ENCODE measurements around the gene CDK7. TPM values are rescaled to one million over a fixed set of nuclear protein-coding genes. Genes with fewer than 3 reads are reported as not detected.

The CDK7 gene
- polyA plus RNA-seq, 1 donor (not counting 4 experiments of a cell fraction or from before 2014, with no cell fraction given) = 80.5 TPM

DNA sequence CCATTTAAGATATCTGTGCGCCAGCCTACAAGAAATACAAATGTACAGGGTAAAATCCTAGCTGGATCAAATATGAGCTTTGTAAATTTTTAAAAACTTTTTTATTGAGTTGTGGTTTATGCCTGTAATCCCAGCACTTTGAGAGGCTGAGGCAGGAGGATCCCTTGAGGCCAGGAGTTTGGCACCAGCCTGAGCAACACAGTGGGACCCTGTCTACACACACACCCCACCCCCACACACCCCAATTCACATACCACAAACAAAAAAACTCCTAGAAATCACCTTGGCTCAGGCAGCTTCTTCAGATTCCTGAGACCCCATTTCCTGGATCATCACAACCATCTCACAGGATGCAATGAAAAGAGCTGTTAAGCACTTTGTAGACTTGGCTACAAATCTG, 46.4 kb downstream of the CDK7 start:
- Histone ChIP-seq H2AFZ (ENCODE audit: control insufficient read depth, low read length) (no peak overlapping the region), H3K27ac (ENCODE audit: control insufficient read depth, insufficient read depth, low read length) (no peak overlapping the region), H3K4me2 (ENCODE audit: control insufficient read depth, extremely low read depth, insufficient read depth, low read depth, low read length) (no peak overlapping the region), H3K27me3 (ENCODE audit: control insufficient read depth, extremely low read depth, insufficient read depth, low read length) (no peaks in the 10 kb centered on the region), H3K36me3 (ENCODE audit: control insufficient read depth in 2 of 2, extremely low read depth in 1 of 2, insufficient read depth in 2 of 2, low read length in 2 of 2) (peaks cover 19 to 23% of the 10 kb centered on the region in 2 experiments), H4K20me1 (ENCODE audit: control insufficient read depth, extremely low read depth, insufficient read depth, low read length) (no peaks in the 10 kb centered on the region), H3K9me3 (ENCODE audit: control insufficient read depth, low read depth, low read length) (no peaks in the 10 kb centered on the region), H3K9me1 (ENCODE audit: control insufficient read depth, extremely low read depth, insufficient read depth, low read length) (no peaks in the 10 kb centered on the region), H3K4me1 (ENCODE audit: control insufficient read depth, extremely low read depth, insufficient read depth, low read length) (no peaks in the 10 kb centered on the region), H3K9ac (ENCODE audit: control insufficient read depth, extremely low read depth, insufficient read depth, low read length) (no peak overlapping the region), H3K79me2 (ENCODE audit: control insufficient read depth, insufficient read depth, low read length) (no peaks in the 10 kb centered on the region), H3K4me3 (ENCODE audit: control insufficient read depth in 2 of 3, extremely low read depth in 1 of 3, insufficient read depth in 2 of 3, low read depth in 1 of 3, low read length in 3 of 3) (no peak overlapping the region)
- FAIRE-seq (no peak), DNase-seq (ENCODE audit: low read depth, low spot score) (no peak)
- dilution Hi-C loops (cut with MboI; ENCODE audit: extremely low pct_ligation_motif_present, low sequenced_read_pairs) = no loop called here
- TF ChIP-seq EZH2 (IDR thresholded peaks at IDR 0.05; ENCODE audit: low read length) = no peak
- TF ChIP-seq, protein P1, sequence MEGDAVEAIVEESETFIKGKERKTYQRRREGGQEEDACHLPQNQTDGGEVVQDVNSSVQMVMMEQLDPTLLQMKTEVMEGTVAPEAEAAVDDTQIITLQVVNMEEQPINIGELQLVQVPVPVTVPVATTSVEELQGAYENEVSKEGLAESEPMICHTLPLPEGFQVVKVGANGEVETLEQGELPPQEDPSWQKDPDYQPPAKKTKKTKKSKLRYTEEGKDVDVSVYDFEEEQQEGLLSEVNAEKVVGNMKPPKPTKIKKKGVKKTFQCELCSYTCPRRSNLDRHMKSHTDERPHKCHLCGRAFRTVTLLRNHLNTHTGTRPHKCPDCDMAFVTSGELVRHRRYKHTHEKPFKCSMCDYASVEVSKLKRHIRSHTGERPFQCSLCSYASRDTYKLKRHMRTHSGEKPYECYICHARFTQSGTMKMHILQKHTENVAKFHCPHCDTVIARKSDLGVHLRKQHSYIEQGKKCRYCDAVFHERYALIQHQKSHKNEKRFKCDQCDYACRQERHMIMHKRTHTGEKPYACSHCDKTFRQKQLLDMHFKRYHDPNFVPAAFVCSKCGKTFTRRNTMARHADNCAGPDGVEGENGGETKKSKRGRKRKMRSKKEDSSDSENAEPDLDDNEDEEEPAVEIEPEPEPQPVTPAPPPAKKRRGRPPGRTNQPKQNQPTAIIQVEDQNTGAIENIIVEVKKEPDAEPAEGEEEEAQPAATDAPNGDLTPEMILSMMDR (optimal IDR thresholded peaks at IDR 0.05 in 1 of 3, IDR thresholded peaks at IDR 0.05 in 1 of 3, conservative IDR thresholded peaks at IDR 0.05 in 1 of 3; ENCODE audit: extremely low read depth in 1 of 3, insufficient read depth in 2 of 3, low read length in 3 of 3) = no peak

DNA sequence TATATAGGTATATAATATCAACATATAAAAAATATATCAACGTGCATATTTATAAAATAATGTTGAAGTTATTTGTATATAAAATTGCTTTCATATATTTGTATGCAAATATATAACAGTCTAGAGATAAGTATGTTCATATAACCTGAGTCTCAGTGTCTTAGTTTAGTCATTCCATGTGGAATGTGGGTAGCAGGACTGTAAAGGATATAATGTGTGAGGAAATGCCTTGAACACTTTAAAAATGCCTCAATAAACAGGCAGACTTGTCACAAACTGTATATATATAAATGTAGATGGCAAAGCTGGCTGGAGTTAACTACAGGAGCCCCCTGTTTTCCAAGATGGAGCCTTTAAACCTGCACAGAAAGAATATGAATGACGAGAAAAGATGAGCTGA, 49.5 kb downstream of the CDK7 start:
- Histone ChIP-seq H3K4me2 (ENCODE audit: control insufficient read depth, extremely low read depth, insufficient read depth, low read depth, low read length) (no peak overlapping the region), H3K4me3 (ENCODE audit: control insufficient read depth in 2 of 3, extremely low read depth in 1 of 3, insufficient read depth in 2 of 3, low read depth in 1 of 3, low read length in 3 of 3) (no peak overlapping the region), H4K20me1 (ENCODE audit: control insufficient read depth, extremely low read depth, insufficient read depth, low read length) (no peaks in the 10 kb centered on the region), H3K79me2 (ENCODE audit: control insufficient read depth, insufficient read depth, low read length) (no peaks in the 10 kb centered on the region), H3K27ac (ENCODE audit: control insufficient read depth, insufficient read depth, low read length) (no peak overlapping the region), H3K9me1 (ENCODE audit: control insufficient read depth, extremely low read depth, insufficient read depth, low read length) (no peaks in the 10 kb centered on the region), H3K4me1 (ENCODE audit: control insufficient read depth, extremely low read depth, insufficient read depth, low read length) (no peaks in the 10 kb centered on the region), H3K9ac (ENCODE audit: control insufficient read depth, extremely low read depth, insufficient read depth, low read length) (no peak overlapping the region), H3K27me3 (ENCODE audit: control insufficient read depth, extremely low read depth, insufficient read depth, low read length) (no peaks in the 10 kb centered on the region), H3K9me3 (ENCODE audit: control insufficient read depth, low read depth, low read length) (no peaks in the 10 kb centered on the region), H3K36me3 (ENCODE audit: control insufficient read depth in 2 of 2, extremely low read depth in 1 of 2, insufficient read depth in 2 of 2, low read length in 2 of 2) (peaks cover 15 to 16% of the 10 kb centered on the region in 2 experiments), H2AFZ (ENCODE audit: control insufficient read depth, low read length) (no peak overlapping the region)
- dilution Hi-C loops (cut with MboI; ENCODE audit: extremely low pct_ligation_motif_present, low sequenced_read_pairs) = no loop called here
- DNase-seq (ENCODE audit: low read depth, low spot score) (no peak), FAIRE-seq (no peak)
- TF ChIP-seq, protein P1 (optimal IDR thresholded peaks at IDR 0.05 in 1 of 3, IDR thresholded peaks at IDR 0.05 in 1 of 3, conservative IDR thresholded peaks at IDR 0.05 in 1 of 3; ENCODE audit: extremely low read depth in 1 of 3, insufficient read depth in 2 of 3, low read length in 3 of 3) = no peak
- TF ChIP-seq EZH2 (IDR thresholded peaks at IDR 0.05; ENCODE audit: low read length) = no peak
